Caco-2 (cell line): ENCODE results near the gene SSH2. TPM values are rescaled to one million over a fixed set of nuclear protein-coding genes. Genes with fewer than 3 reads are reported as not detected.

Source experiments
- BruUV-seq: library from RNA; stranded (reverse); fragments of 400-500 nt; replicated peaks from 2 replicates; lab custom pipeline; 2021; lab: Mats Ljungman, UMichigan
- CTCF ChIA-PET: fragments of 300-600 bp; sonication (Branson Sonifier 250); formaldehyde crosslinking; loops from one replicate; lab custom pipeline; 2022; ENCODE audit warnings: antibody characterized with exemption; lab: Charles Lee
- POLR2A ChIA-PET: fragments of 300-600 bp; sonication (Branson Sonifier 250); formaldehyde crosslinking; loops from one replicate; lab custom pipeline; 2022; ENCODE audit warnings: antibody characterized with exemption; lab: Charles Lee
- DNase-seq, 2 experiments: peaks; one replicate each; pipeline versions ENCODE4 v3.0.0 to v3.0.0-alpha.2; 2020 to 2022
- H3K27me3 ChIP-seq: replicated peaks from 2 replicates; pipeline ENCODE4 v1.6.0; 2011; ENCODE audit warnings: low read length; ENCODE audit not compliant: control insufficient read depth, insufficient read depth
- H3K36me3 ChIP-seq: 2 replicates; pipeline ENCODE4 v1.5.1; 2011; ENCODE audit warnings: low read length; ENCODE audit not compliant: control insufficient read depth, insufficient read depth
- H3K4me1 ChIP-seq: fragments of 250-450 bp; sonication (Bioruptor Pico); 2 replicates; pipeline ENCODE4 v1.5.1; 2020; ENCODE audit warnings: mild to moderate bottlenecking
- H3K4me3 ChIP-seq: 2 replicates; pipeline ENCODE4 v1.5.1; 2011; ENCODE audit warnings: low read depth, mild to moderate bottlenecking, control low read depth, low read length
- H3K9me3 ChIP-seq: fragments of 250-450 bp; sonication (Bioruptor Pico); 2 replicates; pipeline ENCODE4 v1.5.1; 2020; ENCODE audit warnings: mild to moderate bottlenecking, moderate library complexity
- H3K27ac Mint-ChIP-seq: one replicate; pipeline ENCODE4 v1.8.0; 2022; ENCODE audit warnings: mixed read lengths; ENCODE audit not compliant: unreplicated experiment
- H3K27me3 Mint-ChIP-seq: one replicate; pipeline ENCODE4 v1.8.0; 2022; ENCODE audit warnings: mixed read lengths; ENCODE audit not compliant: insufficient read depth, unreplicated experiment
- H3K36me3 Mint-ChIP-seq: one replicate; pipeline ENCODE4 v1.8.0; 2022; ENCODE audit warnings: mild to moderate bottlenecking, mixed read lengths; ENCODE audit not compliant: insufficient read depth, unreplicated experiment
- H3K4me1 Mint-ChIP-seq: one replicate; pipeline ENCODE4 v1.8.0; 2022; ENCODE audit warnings: low read depth, mixed read lengths; ENCODE audit not compliant: unreplicated experiment
- H3K4me3 Mint-ChIP-seq: one replicate; pipeline ENCODE4 v1.8.0; 2022; ENCODE audit warnings: mild to moderate bottlenecking, moderate library complexity, mixed read lengths; ENCODE audit not compliant: unreplicated experiment
- H3K9me3 Mint-ChIP-seq: one replicate; pipeline ENCODE4 v1.8.0; 2022; ENCODE audit warnings: mixed read lengths; ENCODE audit not compliant: unreplicated experiment
- CTCF ChIP-seq, 2 experiments: fragments of 200-600 bp in 1 of 2; IDR thresholded peaks; 1 replicate in 1 of 2; 2 replicates in 1 of 2; pipeline versions ENCODE4 v1.5.1 to v1.8.0; 2011 to 2022; ENCODE audit warnings: antibody characterized with exemption in 1 of 2, control low read depth in 1 of 2, inconsistent platforms in 1 of 2, low read depth in 1 of 2, low read length in 1 of 2, mild to moderate bottlenecking in 1 of 2, moderate library complexity in 1 of 2; ENCODE audit not compliant: insufficient read depth in 1 of 2, severe bottlenecking in 1 of 2, unreplicated experiment in 1 of 2
- intact Hi-C: fragments of 100-400 bp; cut with micrococcal nuclease; formaldehyde crosslinking; loops from one replicate; pipeline ENCODE4 v1.10.0; 2022; ENCODE audit not compliant: unreplicated experiment
- total RNA-seq: library from RNA; stranded (reverse); gene quantifications from 2 replicates; pipeline ENCODE4 v1.2.3, GENCODE V29; 2022

SSH2 gene
- total RNA-seq, 1 experiment from 2014 or later, result 48.2 TPM

- H3K4me1 Mint-ChIP-seq, result peaks cover 14% of the 10 kb centered on the region
- Histone ChIP-seq H3K9me3 (no peaks in the 10 kb centered on the region), H3K27me3 (no peaks in the 10 kb centered on the region), H3K36me3 (no peaks in the 10 kb centered on the region; the same call in 1 of the 2 replicates), H3K4me3 (no peak overlapping the region), H3K4me1 (peaks cover 13% of the 10 kb centered on the region)
- H3K4me3 Mint-ChIP-seq, result no peak overlapping the region
- ChIA-PET CTCF (interaction anchor here (0.6 kb wide), 1 partner anchor 83 kb away, joined by 3 read pairs; no protein-coding TSS in a partner anchor), POLR2A (no interaction called here)
- intact Hi-C loops, result no loop called here
- no peaks in the 10 kb centered on the region for H3K27me3 Mint-ChIP-seq
- H3K36me3 Mint-ChIP-seq, result peaks cover 11% of the 10 kb centered on the region
- no peak for TF ChIP-seq CTCF (IDR thresholded peaks at IDR 0.05; ENCODE audit: insufficient read depth in 1 of 2, low read depth in 1 of 2, low read length in 1 of 2, severe bottlenecking in 1 of 2, unreplicated experiment in 1 of 2)
- H3K9me3 Mint-ChIP-seq, result no peaks in the 10 kb centered on the region
- no peak overlapping the region for H3K27ac Mint-ChIP-seq
- no peak for DNase-seq
- BruUV-seq, result no TSS peak
These were observed 2.5 kb downstream of the SSH2 start for GRCh38 chr17:29927546-29927945.

- peaks cover 9% of the 10 kb centered on the region for H3K36me3 Mint-ChIP-seq
- H3K4me3 Mint-ChIP-seq, result no peak overlapping the region
- no peaks in the 10 kb centered on the region for H3K9me3 Mint-ChIP-seq
- no peak for DNase-seq
- Histone ChIP-seq H3K4me1 (peaks cover 4% of the 10 kb centered on the region; the same call in 1 of the 2 replicates), H3K27me3 (no peaks in the 10 kb centered on the region), H3K36me3 (no peaks in the 10 kb centered on the region; the same call in 1 of the 2 replicates), H3K4me3 (no peak overlapping the region), H3K9me3 (no peaks in the 10 kb centered on the region)
- no TSS peak for BruUV-seq
- no peak for TF ChIP-seq CTCF (IDR thresholded peaks at IDR 0.05; ENCODE audit: insufficient read depth in 1 of 2, low read depth in 1 of 2, low read length in 1 of 2, severe bottlenecking in 1 of 2, unreplicated experiment in 1 of 2)
- CTCF ChIA-PET, result no interaction called here
- POLR2A ChIA-PET, result no interaction called here
- no peaks in the 10 kb centered on the region for H3K27me3 Mint-ChIP-seq
- H3K4me1 Mint-ChIP-seq, result peaks cover 14% of the 10 kb centered on the region
- no peak overlapping the region for H3K27ac Mint-ChIP-seq
- intact Hi-C loops, result no loop called here
These were observed 5.2 kb downstream of the SSH2 start for GRCh38 chr17:29924786-29925185.

GRCh38 chr17:29918922-29919856, 10.8 kb downstream of the SSH2 start:
- Mint-ChIP-seq H3K4me3 (no peak overlapping the region), H3K4me1 (peaks cover 5% of the 10 kb centered on the region), H3K27ac (no peak overlapping the region), H3K36me3 (no peaks in the 10 kb centered on the region), H3K27me3 (no peaks in the 10 kb centered on the region), H3K9me3 (no peaks in the 10 kb centered on the region)
- Histone ChIP-seq H3K4me3 (no peak overlapping the region), H3K36me3 (no peaks in the 10 kb centered on the region), H3K9me3 (no peaks in the 10 kb centered on the region), H3K4me1 (peaks cover 5% of the 10 kb centered on the region; the same call in 1 of the 2 replicates), H3K27me3 (no peaks in the 10 kb centered on the region)
- TF ChIP-seq CTCF (IDR thresholded peaks at IDR 0.05; ENCODE audit: insufficient read depth in 1 of 2, low read depth in 1 of 2, low read length in 1 of 2, severe bottlenecking in 1 of 2, unreplicated experiment in 1 of 2), result no peak
- DNase-seq, result no peak
- ChIA-PET POLR2A (interaction anchor here (0.6 kb wide), 1 partner anchor 1215 kb away, joined by 3 read pairs; no protein-coding TSS in a partner anchor), CTCF (no interaction called here)
- BruUV-seq, result no TSS peak
- intact Hi-C loops, result no loop called here
